HG02938 (cell line): ENCODE measurements around the gene ZDHHC8.

Experiments
- ATAC-seq: cut with Tn5 transposase; IDR thresholded peaks from one replicate; pipeline ENCODE4 v1.9.1; 2021; ENCODE audit warnings: mild to moderate bottlenecking, moderate library complexity; ENCODE audit not compliant: unreplicated experiment

ZDHHC8 gene, protein sequence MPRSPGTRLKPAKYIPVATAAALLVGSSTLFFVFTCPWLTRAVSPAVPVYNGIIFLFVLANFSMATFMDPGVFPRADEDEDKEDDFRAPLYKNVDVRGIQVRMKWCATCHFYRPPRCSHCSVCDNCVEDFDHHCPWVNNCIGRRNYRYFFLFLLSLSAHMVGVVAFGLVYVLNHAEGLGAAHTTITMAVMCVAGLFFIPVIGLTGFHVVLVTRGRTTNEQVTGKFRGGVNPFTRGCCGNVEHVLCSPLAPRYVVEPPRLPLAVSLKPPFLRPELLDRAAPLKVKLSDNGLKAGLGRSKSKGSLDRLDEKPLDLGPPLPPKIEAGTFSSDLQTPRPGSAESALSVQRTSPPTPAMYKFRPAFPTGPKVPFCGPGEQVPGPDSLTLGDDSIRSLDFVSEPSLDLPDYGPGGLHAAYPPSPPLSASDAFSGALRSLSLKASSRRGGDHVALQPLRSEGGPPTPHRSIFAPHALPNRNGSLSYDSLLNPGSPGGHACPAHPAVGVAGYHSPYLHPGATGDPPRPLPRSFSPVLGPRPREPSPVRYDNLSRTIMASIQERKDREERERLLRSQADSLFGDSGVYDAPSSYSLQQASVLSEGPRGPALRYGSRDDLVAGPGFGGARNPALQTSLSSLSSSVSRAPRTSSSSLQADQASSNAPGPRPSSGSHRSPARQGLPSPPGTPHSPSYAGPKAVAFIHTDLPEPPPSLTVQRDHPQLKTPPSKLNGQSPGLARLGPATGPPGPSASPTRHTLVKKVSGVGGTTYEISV

DNA sequence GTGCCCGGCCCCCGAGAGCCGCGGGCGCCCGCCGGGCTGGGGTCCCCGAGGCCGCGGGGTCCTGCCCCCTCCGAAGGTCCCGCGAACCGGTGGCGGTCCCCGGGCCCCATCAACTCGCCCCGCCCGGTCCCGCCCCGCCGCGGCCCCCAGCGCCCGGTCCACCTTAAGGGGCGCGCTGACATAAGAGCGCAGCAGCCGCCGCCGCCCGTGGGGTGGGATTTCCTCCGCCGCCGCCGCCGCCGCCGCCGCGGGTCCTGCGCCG is at the start of gene ZDHHC8:
Gene ZDHHC8, plus strand, starts transcription at position 208 of the 262 bp plus-strand sequence. CDS start 144 bp downstream, outside the sequence.
- no peak for ATAC-seq

- ATAC-seq = no peak
These were observed 48.3 kb upstream of the ZDHHC8 start for GRCh38 chr22:20083157-20083890.

- no peak for ATAC-seq
These were observed 47.6 kb upstream of the ZDHHC8 start for GRCh38 chr22:20083891-20084546.

DNA sequence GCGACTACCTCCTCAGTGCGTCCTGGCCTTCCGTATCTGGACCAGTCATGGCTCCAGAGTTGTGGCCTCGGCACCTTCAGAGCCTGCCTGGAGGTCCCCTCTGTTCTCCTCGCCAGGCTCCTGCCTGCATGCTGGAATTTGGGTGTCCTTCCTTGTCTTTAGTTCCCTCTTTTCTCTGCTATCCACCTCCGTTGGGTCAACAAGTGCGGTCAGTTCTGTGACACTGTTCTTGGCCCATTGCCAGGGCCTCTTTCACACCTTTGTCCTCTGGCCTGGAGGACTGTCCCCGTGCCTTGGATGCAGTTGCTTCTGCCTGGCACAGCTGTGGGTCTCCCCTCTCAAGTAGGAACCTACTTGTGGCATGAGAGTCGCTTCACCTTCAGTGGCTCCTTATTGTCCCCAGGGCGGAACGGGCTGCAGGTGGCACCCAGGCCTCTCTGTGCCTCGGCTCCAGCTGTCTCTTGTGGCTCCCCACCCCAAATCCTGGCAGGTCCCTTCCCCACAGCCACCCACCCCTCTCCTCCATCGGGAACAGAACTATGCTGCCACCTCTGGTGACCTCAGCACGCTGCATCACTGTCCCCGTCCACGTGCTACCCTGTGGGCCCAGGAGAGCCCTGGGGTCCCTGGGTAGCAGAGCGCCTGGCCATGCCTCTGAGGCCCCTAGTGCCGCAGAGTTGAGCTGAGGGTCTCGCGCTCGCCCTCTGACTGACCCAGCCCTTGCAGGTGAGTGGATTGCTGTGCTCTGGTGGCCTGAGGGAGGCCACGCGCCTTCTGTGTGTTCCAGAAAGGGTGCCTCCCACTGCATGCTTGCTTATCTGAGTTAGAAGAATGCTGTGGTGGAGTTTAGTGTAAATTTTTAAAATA is 46.8 kb upstream of the ZDHHC8 start:
- ATAC-seq = no peak

- ATAC-seq = no peak
These were observed 46.0 kb upstream of the ZDHHC8 start for GRCh38 chr22:20085651-20086050.

DNA sequence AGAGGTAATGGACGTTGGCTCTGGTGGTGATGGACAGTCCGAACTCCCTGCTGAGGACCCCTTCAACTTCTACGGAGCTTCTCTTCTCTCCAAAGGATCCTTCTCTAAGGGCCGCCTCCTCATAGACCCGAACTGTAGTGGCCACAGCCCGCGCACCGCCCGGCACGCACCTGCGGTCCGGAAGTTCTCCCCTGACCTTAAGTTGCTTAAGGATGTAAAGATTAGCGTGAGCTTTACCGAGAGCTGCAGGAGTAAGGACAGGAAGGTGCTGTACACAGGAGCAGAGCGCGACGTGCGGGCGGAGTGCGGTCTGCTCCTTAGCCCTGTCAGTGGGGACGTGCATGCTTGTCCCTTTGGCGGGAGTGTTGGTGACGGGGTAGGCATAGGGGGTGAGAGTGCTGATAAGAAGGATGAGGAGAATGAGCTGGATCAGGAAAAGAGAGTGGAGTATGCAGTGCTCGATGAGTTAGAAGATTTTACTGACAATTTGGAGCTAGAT is 45.5 kb upstream of the ZDHHC8 start:
- no peak for ATAC-seq

DNA sequence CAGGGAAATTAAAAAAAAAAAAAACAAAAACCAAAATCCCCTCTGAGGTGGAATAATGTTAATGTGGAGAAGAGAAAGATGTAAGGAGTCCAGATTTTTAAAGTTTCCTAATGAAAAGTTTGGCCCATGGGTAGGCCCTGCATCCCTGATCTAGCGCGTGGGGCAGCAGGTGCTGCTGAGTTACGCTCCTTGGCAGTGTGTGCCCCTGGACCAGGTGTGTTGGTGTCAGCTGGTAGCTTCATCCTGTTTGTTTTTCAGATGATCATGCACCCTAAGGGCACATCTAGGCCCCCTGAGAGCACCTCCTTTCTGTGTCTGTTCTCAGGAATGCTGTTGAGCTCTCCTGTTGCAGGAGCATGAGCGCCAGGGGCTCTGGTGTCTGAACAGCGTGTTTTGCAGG is 44.8 kb upstream of the ZDHHC8 start:
- ATAC-seq = no peak

GRCh38 chr22:20087319-20088262 is 44.0 kb upstream of the ZDHHC8 start:
- ATAC-seq = no peak

- no peak for ATAC-seq
These were observed 43.3 kb upstream of the ZDHHC8 start for GRCh38 chr22:20088263-20088648.

GRCh38 chr22:20089226-20089976 is 42.2 kb upstream of the ZDHHC8 start:
- no peak for ATAC-seq

- no peak for ATAC-seq
These were observed 41.5 kb upstream of the ZDHHC8 start for GRCh38 chr22:20089977-20090729.

DNA sequence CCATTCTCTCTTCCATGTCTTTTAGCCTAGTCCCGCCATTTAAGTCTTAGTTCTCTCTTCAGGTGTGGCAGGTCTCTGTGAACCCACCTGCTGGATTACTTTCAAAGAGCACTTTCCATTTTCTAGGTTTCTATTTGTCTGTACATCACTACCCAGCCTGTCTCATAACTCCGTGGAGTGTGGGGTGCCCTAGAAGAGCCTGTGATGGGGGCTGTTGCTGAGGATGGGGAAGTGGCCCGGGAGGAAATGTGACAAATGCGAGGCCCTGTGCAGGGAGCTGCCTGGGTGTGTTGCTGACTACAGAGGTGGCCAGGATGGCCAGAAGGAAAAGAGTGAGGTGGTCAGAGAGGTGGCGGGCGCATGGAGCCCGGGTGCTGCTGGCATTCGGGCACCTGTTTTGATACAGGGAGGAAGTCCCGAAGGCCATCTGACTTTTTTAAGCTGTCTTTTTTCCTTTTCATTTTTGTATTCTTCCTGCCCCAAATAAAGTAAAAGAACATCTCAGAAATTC is 40.8 kb upstream of the ZDHHC8 start:
- no peak for ATAC-seq

- ATAC-seq = no peak
These were observed 39.7 kb upstream of the ZDHHC8 start for GRCh38 chr22:20091690-20092476.

- no peak for ATAC-seq
These were observed 39.1 kb upstream of the ZDHHC8 start for GRCh38 chr22:20092477-20092854.

DNA sequence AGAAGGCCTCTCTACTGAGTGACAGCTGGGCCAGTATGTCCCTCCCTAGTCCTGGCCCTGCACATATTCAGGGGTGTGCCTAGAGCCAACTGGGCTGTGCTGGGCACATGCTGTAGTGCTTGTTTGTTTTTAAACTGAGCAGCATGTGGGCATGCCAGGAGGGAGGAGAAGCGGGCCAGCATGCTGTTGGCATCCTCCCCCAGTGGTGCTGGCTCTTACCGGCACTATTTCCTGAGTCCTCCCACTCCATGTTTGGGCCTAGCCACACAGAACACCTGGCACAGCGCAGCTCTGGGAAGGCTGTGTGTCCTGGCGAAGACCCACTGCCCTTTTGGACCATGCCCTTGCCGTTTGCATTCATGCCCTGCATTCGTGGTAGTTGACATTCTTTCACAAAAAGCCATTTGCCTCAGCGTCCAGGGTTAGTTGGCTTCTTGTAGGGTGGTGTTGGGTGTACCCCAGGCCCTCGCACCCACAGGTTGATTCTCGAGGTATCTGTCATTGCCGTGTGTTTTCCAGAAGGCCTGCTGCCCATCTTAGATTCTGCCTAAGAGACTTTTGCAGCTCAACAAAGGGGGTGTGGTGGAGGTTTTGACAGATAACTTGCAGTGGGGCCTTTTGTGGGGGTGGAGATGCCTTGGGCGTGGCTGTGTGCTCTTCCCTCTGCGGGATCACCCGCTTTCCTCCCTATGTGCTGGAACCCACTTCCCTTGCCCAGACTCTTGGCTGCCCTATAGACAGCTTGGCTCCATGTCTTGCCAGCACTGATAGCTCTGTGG is 38.0 kb upstream of the ZDHHC8 start:
- ATAC-seq = no peak
